Neural cell (in vitro differentiated cells): ENCODE measurements around the gene MEGF9. TPM values are rescaled to one million over a fixed set of nuclear protein-coding genes. Genes with fewer than 3 reads are reported as not detected.

Experiments used
- H2AFZ ChIP-seq: fragments of 200-600, 300-800 bp; sonication (generic), shearing (Covaris generic); 2 replicates; pipeline ENCODE4 v1.6.0; 2014; ENCODE audit warnings: low read depth, mild to moderate bottlenecking, antibody characterized with exemption, low read length, moderate library complexity
- H3F3A ChIP-seq: fragments of 200-600 bp; shearing (Covaris generic); 2 replicates; pipeline ENCODE4 v1.6.1; 2016; ENCODE audit warnings: mild to moderate bottlenecking, moderate library complexity, mixed read lengths, antibody characterized with exemption, low read length; ENCODE audit not compliant: insufficient read depth, poor library complexity, severe bottlenecking
- H3K27ac ChIP-seq: fragments of 200-600, 300-800 bp; sonication (generic), shearing (Covaris generic); 2 replicates; pipeline ENCODE4 v1.5.1; 2014; ENCODE audit warnings: mild to moderate bottlenecking, low read length, moderate library complexity
- H3K27me3 ChIP-seq: fragments of 300-800, 200-600 bp; sonication (generic), shearing (Covaris generic); 2 replicates; pipeline ENCODE4 v1.6.0; 2014; ENCODE audit warnings: mild to moderate bottlenecking, low read depth, low read length, moderate library complexity; ENCODE audit not compliant: insufficient read depth
- H3K36me3 ChIP-seq: fragments of 300-800, 200-600 bp; sonication (generic), shearing (Covaris generic); 2 replicates; pipeline ENCODE4 v1.5.1; 2014; ENCODE audit warnings: mild to moderate bottlenecking, antibody characterized with exemption, low read length, moderate library complexity; ENCODE audit not compliant: insufficient read depth
- H3K4me2 ChIP-seq: fragments of 300-800, 200-600 bp; sonication (generic), shearing (Covaris generic); 2 replicates; pipeline ENCODE4 v1.6.0; 2014; ENCODE audit warnings: mild to moderate bottlenecking, low read length
- H3K4me3 ChIP-seq: fragments of 300-800, 200-600 bp; sonication (generic), shearing (Covaris generic); 2 replicates; pipeline ENCODE4 v1.5.1; 2014; ENCODE audit warnings: mild to moderate bottlenecking, low read length, moderate library complexity
- H3K79me2 ChIP-seq: fragments of 200-600 bp; shearing (Covaris generic); replicated peaks from 2 replicates; pipeline ENCODE4 v1.6.0; 2014; ENCODE audit warnings: mild to moderate bottlenecking, low read length, moderate library complexity; ENCODE audit not compliant: insufficient read depth
- H3K9ac ChIP-seq: fragments of 300-800, 200-600 bp; sonication (generic), shearing (Covaris generic); 2 replicates; pipeline ENCODE4 v1.6.1; 2016; ENCODE audit warnings: mild to moderate bottlenecking, low read length, mixed read lengths
- H3K9me2 ChIP-seq: fragments of 200-600 bp; shearing (Covaris generic); 2 replicates; pipeline ENCODE4 v1.6.1; 2016; ENCODE audit warnings: mild to moderate bottlenecking, low read length, mixed read lengths; ENCODE audit not compliant: insufficient read depth
- H3K9me3 ChIP-seq: fragments of 200-600, 300-800 bp; sonication (generic), shearing (Covaris generic); 2 replicates; pipeline ENCODE4 v1.6.1; 2016; ENCODE audit warnings: mild to moderate bottlenecking, mixed run types, low read length, moderate library complexity, mixed read lengths
- H4K20me1 ChIP-seq: fragments of 200-600 bp; shearing (Covaris generic); 2 replicates; pipeline ENCODE4 v1.6.1; 2016; ENCODE audit warnings: mild to moderate bottlenecking, mixed run types; ENCODE audit not compliant: insufficient read depth
- CTCF ChIP-seq: fragments of 450-650 bp; IDR thresholded peaks from 2 replicates; pipeline ENCODE4 v1.5.1; 2014; ENCODE audit warnings: antibody characterized with exemption, mild to moderate bottlenecking, moderate library complexity; ENCODE audit not compliant: poor library complexity, severe bottlenecking
- EP300 ChIP-seq: fragments of 450-650 bp; conservative IDR thresholded peaks from 2 replicates; pipeline ENCODE4 v1.6.1; 2014; ENCODE audit warnings: antibody characterized with exemption, mild to moderate bottlenecking, moderate library complexity; ENCODE audit not compliant: poor library complexity, severe bottlenecking
- EZH2 ChIP-seq: fragments of 200-600, 300-800 bp; shearing (Covaris generic), sonication (generic); IDR thresholded peaks from 2 replicates; pipeline ENCODE4 v1.6.1; 2014; ENCODE audit warnings: antibody characterized with exemption, low read length, borderline replicate concordance, mild to moderate bottlenecking; ENCODE audit not compliant: insufficient read depth, poor library complexity, severe bottlenecking
- MXI1 ChIP-seq: fragments of 450-650 bp; conservative IDR thresholded peaks from 2 replicates; pipeline ENCODE4 v1.6.1; 2014; ENCODE audit warnings: antibody characterized with exemption, mild to moderate bottlenecking; ENCODE audit not compliant: poor library complexity, severe bottlenecking
- POLR2AphosphoS5 ChIP-seq: IDR thresholded peaks from 2 replicates; pipeline ENCODE4 v1.6.1; 2012
- RAD21 ChIP-seq: fragments of 450-650 bp; conservative IDR thresholded peaks from 2 replicates; pipeline ENCODE4 v1.6.1; 2014; ENCODE audit warnings: antibody characterized with exemption, mild to moderate bottlenecking, moderate library complexity
- SMC3 ChIP-seq: fragments of 450-650 bp; conservative IDR thresholded peaks from 2 replicates; pipeline ENCODE4 v1.6.1; 2014; ENCODE audit warnings: antibody characterized with exemption, mild to moderate bottlenecking, moderate library complexity; ENCODE audit not compliant: poor library complexity
- TAF1 ChIP-seq: IDR thresholded peaks from 2 replicates; pipeline ENCODE4 v1.6.1; 2012; ENCODE audit warnings: low read depth
- polyA plus RNA-seq: library from polyadenylated mRNA; depleted of rRNA; stranded (reverse); fragments of >200 nt; gene quantifications from 2 replicates; pipeline ENCODE4 v1.2.3, GENCODE V29; 2014
- TF ChIP-seq, protein P1 (sequence below): IDR thresholded peaks from 2 replicates; pipeline ENCODE4 v1.6.1; 2012; ENCODE audit warnings: borderline replicate concordance

The MEGF9 gene
- polyA plus RNA-seq, 1 donor from 2014 or later: 35.0 TPM

DNA sequence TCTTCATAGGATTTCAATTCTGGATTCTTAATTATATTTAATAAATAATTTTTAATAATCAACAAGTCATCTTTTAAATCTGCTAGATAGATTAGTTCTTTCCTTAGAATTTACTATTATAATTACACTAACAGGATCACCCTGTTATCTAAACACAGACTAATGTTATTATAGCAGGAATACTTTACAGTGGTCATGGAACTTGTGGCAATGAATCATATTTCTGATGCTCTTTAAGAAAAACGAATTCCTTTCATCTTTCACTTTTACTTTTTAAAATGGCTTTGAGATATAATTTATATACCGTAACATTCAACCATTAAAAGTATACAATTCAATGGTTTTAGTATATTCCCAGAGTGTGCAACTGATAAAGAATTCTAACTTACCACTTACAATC lies 104.6 kb downstream of the MEGF9 start:
- Histone ChIP-seq H3K9me3 (no peaks in the 10 kb centered on the region), H3K36me3 (peaks cover 20% of the 10 kb centered on the region), H3K9ac (no peak overlapping the region), H4K20me1 (no peaks in the 10 kb centered on the region), H2AFZ (no peak overlapping the region), H3K27me3 (no peaks in the 10 kb centered on the region), H3F3A (no peaks in the 10 kb centered on the region), H3K4me3 (peak overlapping the region; percentile 35), H3K79me2 (no peaks in the 10 kb centered on the region), H3K9me2 (no peaks in the 10 kb centered on the region), H3K4me2 (peak overlapping the region; percentile 1), H3K27ac (peak overlapping the region; percentile 64)
- no peak for TF ChIP-seq POLR2AphosphoS5
- TF ChIP-seq EP300: no peak
- TF ChIP-seq, protein P1, sequence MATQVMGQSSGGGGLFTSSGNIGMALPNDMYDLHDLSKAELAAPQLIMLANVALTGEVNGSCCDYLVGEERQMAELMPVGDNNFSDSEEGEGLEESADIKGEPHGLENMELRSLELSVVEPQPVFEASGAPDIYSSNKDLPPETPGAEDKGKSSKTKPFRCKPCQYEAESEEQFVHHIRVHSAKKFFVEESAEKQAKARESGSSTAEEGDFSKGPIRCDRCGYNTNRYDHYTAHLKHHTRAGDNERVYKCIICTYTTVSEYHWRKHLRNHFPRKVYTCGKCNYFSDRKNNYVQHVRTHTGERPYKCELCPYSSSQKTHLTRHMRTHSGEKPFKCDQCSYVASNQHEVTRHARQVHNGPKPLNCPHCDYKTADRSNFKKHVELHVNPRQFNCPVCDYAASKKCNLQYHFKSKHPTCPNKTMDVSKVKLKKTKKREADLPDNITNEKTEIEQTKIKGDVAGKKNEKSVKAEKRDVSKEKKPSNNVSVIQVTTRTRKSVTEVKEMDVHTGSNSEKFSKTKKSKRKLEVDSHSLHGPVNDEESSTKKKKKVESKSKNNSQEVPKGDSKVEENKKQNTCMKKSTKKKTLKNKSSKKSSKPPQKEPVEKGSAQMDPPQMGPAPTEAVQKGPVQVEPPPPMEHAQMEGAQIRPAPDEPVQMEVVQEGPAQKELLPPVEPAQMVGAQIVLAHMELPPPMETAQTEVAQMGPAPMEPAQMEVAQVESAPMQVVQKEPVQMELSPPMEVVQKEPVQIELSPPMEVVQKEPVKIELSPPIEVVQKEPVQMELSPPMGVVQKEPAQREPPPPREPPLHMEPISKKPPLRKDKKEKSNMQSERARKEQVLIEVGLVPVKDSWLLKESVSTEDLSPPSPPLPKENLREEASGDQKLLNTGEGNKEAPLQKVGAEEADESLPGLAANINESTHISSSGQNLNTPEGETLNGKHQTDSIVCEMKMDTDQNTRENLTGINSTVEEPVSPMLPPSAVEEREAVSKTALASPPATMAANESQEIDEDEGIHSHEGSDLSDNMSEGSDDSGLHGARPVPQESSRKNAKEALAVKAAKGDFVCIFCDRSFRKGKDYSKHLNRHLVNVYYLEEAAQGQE: no peak
- no peak for TF ChIP-seq CTCF
- no peak for TF ChIP-seq MXI1
- TF ChIP-seq EZH2: no peak
- TF ChIP-seq SMC3: no peak
- no peak for TF ChIP-seq RAD21
- no peak for TF ChIP-seq TAF1

GRCh38 chr9:120608421-120608820 lies 105.8 kb downstream of the MEGF9 start:
- Histone ChIP-seq H3K9me2 (no peaks in the 10 kb centered on the region), H3K27me3 (no peaks in the 10 kb centered on the region), H3F3A (no peaks in the 10 kb centered on the region), H3K27ac (no peak overlapping the region), H3K4me2 (no peak overlapping the region), H2AFZ (no peak overlapping the region), H3K36me3 (peaks cover 20% of the 10 kb centered on the region), H3K9ac (no peak overlapping the region), H3K4me3 (no peak overlapping the region), H3K79me2 (no peaks in the 10 kb centered on the region), H4K20me1 (no peaks in the 10 kb centered on the region), H3K9me3 (no peaks in the 10 kb centered on the region)
- TF ChIP-seq RAD21: no peak
- TF ChIP-seq, protein P1: no peak
- no peak for TF ChIP-seq TAF1
- no peak for TF ChIP-seq MXI1
- no peak for TF ChIP-seq EZH2
- no peak for TF ChIP-seq SMC3
- TF ChIP-seq EP300: no peak
